Gastrocnemius medialis (tissue), 4 donors: ENCODE measurements around the gene NCOR2. TPM values are rescaled to one million over a fixed set of nuclear protein-coding genes. Genes with fewer than 3 reads are reported as not detected.

Experiments
- ATAC-seq, 2 donors: fragments of 150-250 bp; one replicate each; pipeline ENCODE4 v1.9.1; 2016
- DNase-seq, 2 donors: peaks; one replicate each; pipeline ENCODE4 v3.0.0-alpha.2; 2019
- H3K27ac ChIP-seq, 4 donors: fragments of 200-600 bp; sonication (generic); 1 replicate in 1 of 4; 2 replicates in 3 of 4; pipeline ENCODE4 v1.5.1; 2016 to 2018; ENCODE audit warnings: mild to moderate bottlenecking in 2 of 4, moderate library complexity in 1 of 4
- H3K27me3 ChIP-seq, 3 donors: fragments of 200-600 bp; sonication (generic) in 2 of 3; 1 replicate in 1 of 3; 2 replicates in 2 of 3; pipeline versions ENCODE4 v1.5.1 to v1.6.0; 2016 to 2019; ENCODE audit warnings: mild to moderate bottlenecking in 1 of 3, moderate library complexity in 1 of 3
- H3K36me3 ChIP-seq, 2 donors: fragments of 200-600 bp; sonication (generic) in 1 of 2; one replicate each; pipeline ENCODE4 v1.5.1; 2017 to 2018
- H3K4me1 ChIP-seq, 2 donors: fragments of 200-600 bp; sonication (generic) in 1 of 2; one replicate each; pipeline ENCODE4 v1.5.1; 2016 to 2017; ENCODE audit warnings: mild to moderate bottlenecking in 2 of 2
- H3K4me3 ChIP-seq, 4 donors: fragments of 200-600 bp; sonication (generic) in 3 of 4; 1 replicate in 1 of 4; 2 replicates in 3 of 4; pipeline ENCODE4 v1.5.1; 2016 to 2019; ENCODE audit warnings: mild to moderate bottlenecking in 2 of 4
- H3K9me3 ChIP-seq, 3 donors: fragments of 200-600 bp; sonication (generic) in 2 of 3; 1 replicate in 1 of 3; 2 replicates in 2 of 3; pipeline ENCODE4 v1.5.1; 2016 to 2019
- POLR2A ChIP-seq, 2 donors: fragments of 450-650 bp; IDR thresholded peaks; one replicate each; pipeline ENCODE4 v1.6.1; 2017; ENCODE audit warnings: antibody characterized with exemption in 2 of 2, mild to moderate bottlenecking in 2 of 2, moderate library complexity in 2 of 2
- in situ Hi-C, 4 donors: fragments of 200-750 bp; cut with MboI; loops; one replicate each; pipeline versions ENCODE4 v1.15.0 to v1.8.0; 2017; ENCODE audit warnings: low sequenced_read_pairs in 4 of 4
- intact Hi-C: fragments of 100-400 bp; cut with DNase I; formaldehyde crosslinking; loops from one replicate; pipeline ENCODE4 v1.15.1; 2023; ENCODE audit warnings: low total_unique reads
- total RNA-seq, 4 donors: library from RNA; depleted of rRNA; stranded (reverse); fragments of >200 nt; gene quantifications; one replicate each; pipeline versions ENCODE4 v1.1.0 to v1.2.3, GENCODE V29; 2016
- TF ChIP-seq, protein P1 (sequence below), 5 experiments: fragments of 450-650 bp in 3 of 5; fragments of 200-600 bp in 2 of 5; sonication (generic) in 2 of 5; IDR thresholded peaks in 4 of 5; conservative IDR thresholded peaks in 1 of 5; 1 replicate in 4 of 5; 2 replicates in 1 of 5; pipeline ENCODE4 v1.5.1; 2016 to 2019; ENCODE audit warnings: antibody characterized with exemption in 5 of 5, mild to moderate bottlenecking in 3 of 5, moderate library complexity in 3 of 5

The NCOR2 gene
- total RNA-seq, 4 donors from 2014 or later: 37.7 to 123 (median 105) TPM

DNA sequence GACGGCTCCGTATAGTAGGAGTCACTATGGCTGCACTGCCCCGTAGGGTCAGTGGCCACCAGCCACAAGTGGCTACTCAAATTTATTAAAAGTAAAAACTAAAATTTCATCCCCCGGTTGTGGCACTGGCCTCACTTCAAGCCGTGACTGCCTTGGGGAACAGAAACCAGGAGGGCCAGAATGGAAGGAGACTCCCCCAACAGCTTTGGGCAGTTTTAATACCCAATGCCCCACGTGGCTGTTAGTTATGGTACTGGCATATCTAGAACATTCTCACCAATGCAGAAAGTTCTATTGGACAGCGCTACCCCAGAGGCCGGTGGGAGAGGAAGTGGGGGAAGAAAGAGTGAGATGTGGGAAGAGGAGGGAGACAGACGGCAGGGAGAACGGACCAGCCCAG, 6.2 kb downstream of the NCOR2 start:
- Histone ChIP-seq H3K36me3 (no peaks in the 10 kb centered on the region), H3K4me3 (no peak overlapping the region), H3K27ac (no peak overlapping the region), H3K27me3 (no peaks in the 10 kb centered on the region), H3K4me1 (peaks cover 28 to 56% of the 10 kb centered on the region in 2 donors), H3K9me3 (no peaks in the 10 kb centered on the region)
- no peak for DNase-seq
- ATAC-seq: no peak
- intact Hi-C loops: no loop called here
- in situ Hi-C loops: no loop called here
- TF ChIP-seq POLR2A (IDR thresholded peaks at IDR 0.05): no peak
- TF ChIP-seq, protein P1, sequence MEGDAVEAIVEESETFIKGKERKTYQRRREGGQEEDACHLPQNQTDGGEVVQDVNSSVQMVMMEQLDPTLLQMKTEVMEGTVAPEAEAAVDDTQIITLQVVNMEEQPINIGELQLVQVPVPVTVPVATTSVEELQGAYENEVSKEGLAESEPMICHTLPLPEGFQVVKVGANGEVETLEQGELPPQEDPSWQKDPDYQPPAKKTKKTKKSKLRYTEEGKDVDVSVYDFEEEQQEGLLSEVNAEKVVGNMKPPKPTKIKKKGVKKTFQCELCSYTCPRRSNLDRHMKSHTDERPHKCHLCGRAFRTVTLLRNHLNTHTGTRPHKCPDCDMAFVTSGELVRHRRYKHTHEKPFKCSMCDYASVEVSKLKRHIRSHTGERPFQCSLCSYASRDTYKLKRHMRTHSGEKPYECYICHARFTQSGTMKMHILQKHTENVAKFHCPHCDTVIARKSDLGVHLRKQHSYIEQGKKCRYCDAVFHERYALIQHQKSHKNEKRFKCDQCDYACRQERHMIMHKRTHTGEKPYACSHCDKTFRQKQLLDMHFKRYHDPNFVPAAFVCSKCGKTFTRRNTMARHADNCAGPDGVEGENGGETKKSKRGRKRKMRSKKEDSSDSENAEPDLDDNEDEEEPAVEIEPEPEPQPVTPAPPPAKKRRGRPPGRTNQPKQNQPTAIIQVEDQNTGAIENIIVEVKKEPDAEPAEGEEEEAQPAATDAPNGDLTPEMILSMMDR (IDR thresholded peaks at IDR 0.05 in 4 of 5, conservative IDR thresholded peaks at IDR 0.05 in 1 of 5): no peak

DNA sequence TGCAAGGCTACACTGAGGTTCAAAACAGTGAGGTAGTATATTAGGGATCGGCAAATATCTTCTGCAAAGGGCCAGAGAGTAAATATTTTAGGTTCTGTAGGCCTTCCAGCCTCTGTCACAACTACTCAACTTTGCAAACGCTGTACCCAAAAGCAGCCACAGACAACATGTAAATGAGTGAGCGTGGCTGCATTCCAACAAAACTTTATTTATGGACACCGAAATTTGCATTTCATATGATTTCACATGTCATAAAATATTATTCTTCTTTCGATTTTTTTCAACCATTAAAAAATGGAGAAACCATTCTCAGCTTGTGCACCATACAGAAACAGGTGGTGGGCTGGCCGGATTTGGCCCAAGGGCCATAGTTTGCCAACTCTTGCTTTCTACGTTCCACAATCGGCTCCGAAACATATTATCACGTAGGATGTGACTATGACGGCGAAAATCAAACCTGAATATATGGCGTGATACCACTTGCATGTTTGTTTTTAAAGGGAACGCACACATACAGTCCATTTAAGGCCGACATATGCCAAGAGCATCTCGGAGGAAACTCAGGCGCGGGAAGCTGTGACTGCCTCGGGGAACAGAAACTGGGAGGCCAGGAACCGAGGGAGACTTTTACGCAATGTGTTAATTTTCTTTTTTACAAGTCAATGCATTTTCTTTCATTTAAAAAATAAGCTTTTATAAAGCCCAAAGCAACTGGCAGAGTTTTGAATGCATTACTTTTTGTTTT, 7.1 kb downstream of the NCOR2 start:
- in situ Hi-C loops (no loop called here), intact Hi-C loops (no loop called here)
- DNase-seq (no peak), ATAC-seq (no peak)
- no peak overlapping the region for H3K4me3 ChIP-seq
- H3K36me3 ChIP-seq: no peaks in the 10 kb centered on the region
- H3K4me1 ChIP-seq: peaks cover 28 to 56% of the 10 kb centered on the region in 2 donors
- TF ChIP-seq POLR2A (IDR thresholded peaks at IDR 0.05): no peak
- H3K27ac ChIP-seq: no peak overlapping the region
- H3K9me3 ChIP-seq: no peaks in the 10 kb centered on the region
- H3K27me3 ChIP-seq: no peaks in the 10 kb centered on the region

DNA sequence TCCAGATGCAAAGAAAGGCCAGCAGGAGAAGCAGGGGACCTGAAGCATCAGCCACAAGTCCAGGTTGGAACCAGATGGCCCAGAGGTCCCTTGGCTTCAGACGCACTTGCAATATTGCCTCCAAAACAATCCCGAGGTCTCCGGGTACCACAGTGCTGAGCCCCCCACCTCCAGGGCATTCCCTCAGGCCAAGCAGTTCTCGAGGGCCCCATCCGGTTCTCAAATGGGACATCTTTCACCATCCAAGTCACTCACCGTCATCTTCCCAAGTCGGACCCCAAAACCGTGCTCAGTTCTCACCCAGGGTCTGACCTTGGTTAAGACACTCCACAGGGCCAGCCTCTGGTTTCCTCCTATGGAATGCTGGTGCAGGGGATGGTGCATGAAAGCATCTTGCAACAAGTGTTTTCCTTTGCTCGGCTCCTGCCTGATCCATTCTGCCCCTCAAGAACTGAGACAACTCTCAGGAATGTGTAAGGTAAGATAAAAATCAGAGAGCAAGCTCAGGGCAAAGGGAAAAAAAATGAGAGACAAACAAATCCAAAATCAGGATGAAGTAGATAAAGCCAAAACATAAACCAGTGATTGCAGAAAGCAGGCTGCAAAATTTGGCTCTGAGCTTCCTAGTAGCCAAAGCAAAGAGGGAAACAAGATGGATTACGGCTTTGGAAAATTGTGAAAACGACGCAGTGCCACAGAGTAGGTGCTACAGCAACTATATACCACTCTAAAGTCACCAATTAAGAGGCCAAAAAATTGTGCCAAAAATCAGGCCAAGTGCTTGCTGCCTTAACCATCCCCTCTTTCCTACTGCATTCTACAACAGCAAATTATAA, 8.0 kb downstream of the NCOR2 start:
- H3K36me3 ChIP-seq: no peaks in the 10 kb centered on the region
- no peak overlapping the region for H3K27ac ChIP-seq
- no peak overlapping the region for H3K4me3 ChIP-seq
- DNase-seq (no peak), ATAC-seq (no peak)
- in situ Hi-C loops (no loop called here), intact Hi-C loops (no loop called here)
- peaks cover 38 to 56% of the 10 kb centered on the region in 2 donors for H3K4me1 ChIP-seq
- no peaks in the 10 kb centered on the region for H3K27me3 ChIP-seq
- H3K9me3 ChIP-seq: no peaks in the 10 kb centered on the region
- TF ChIP-seq, protein P1 (IDR thresholded peaks at IDR 0.05 in 4 of 5, conservative IDR thresholded peaks at IDR 0.05 in 1 of 5): no peak
- no peak for TF ChIP-seq POLR2A (IDR thresholded peaks at IDR 0.05)

DNA sequence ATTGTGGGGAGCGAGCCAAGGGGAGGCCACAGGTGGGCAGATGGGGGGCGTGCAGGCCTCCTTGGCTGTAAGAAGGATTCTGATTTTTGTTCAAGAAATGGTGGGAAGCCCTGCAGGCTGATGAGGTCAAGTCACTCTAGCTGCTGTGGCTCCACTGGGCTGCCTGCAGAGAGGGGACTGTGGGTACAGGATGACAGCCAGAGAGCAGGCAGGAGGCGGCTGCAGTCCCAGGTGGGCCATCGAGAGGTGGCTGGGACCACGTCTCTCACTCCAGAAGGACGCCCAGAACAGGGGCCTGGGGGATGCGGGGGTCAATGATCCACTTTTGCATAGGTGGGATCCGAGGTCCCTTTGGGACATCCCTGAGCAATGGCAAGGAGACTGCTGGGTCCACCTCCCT, 9.1 kb downstream of the NCOR2 start:
- Histone ChIP-seq H3K27ac (no peak overlapping the region), H3K27me3 (no peaks in the 10 kb centered on the region), H3K36me3 (no peaks in the 10 kb centered on the region), H3K4me3 (no peak overlapping the region), H3K4me1 (peaks cover 42 to 58% of the 10 kb centered on the region in 2 donors), H3K9me3 (no peaks in the 10 kb centered on the region)
- in situ Hi-C loops (no loop called here), intact Hi-C loops (no loop called here)
- DNase-seq (no peak), ATAC-seq (no peak)
- TF ChIP-seq POLR2A (IDR thresholded peaks at IDR 0.05): no peak
- TF ChIP-seq, protein P1 (IDR thresholded peaks at IDR 0.05 in 4 of 5, conservative IDR thresholded peaks at IDR 0.05 in 1 of 5): no peak

DNA sequence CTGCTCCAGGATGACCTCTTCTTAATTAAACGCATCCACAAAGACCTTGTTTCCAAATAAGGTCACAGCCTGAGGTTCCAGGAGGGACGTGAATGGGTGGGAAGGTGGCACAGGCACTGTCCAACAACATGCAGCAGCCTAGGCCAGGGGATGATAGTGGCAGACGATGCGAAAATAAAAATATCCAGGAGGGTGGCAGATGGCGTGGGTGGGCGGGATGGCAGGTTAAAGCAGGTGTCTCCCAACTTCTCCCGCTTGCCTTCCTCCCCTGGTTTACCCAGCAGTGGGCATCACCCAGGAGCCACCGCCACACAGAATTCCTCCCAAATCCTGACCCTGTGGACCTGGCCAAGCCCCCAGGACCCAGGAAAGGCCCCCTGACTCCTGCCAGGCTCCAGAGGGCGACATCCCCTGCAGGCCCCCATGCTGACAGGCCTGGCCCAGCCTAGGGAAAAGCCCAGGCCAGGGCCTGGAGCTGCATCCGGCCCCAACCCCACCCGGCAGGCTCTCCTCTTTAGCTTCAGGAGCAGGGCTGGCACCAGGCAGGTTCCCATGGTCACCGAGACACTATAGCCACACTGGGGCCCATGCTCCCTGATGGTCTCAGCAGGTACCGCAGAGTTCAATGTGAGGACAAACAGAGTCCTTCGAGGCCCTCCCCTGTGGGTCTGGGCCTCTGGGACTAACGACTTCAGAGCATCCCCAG, 9.7 kb downstream of the NCOR2 start:
- no peak for ATAC-seq
- TF ChIP-seq POLR2A (IDR thresholded peaks at IDR 0.05): no peak
- TF ChIP-seq, protein P1 (IDR thresholded peaks at IDR 0.05 in 4 of 5, conservative IDR thresholded peaks at IDR 0.05 in 1 of 5): no peak
- H3K4me1 ChIP-seq: peaks cover 42 to 58% of the 10 kb centered on the region in 2 donors
- no peaks in the 10 kb centered on the region for H3K27me3 ChIP-seq
- DNase-seq: no peak
- H3K4me3 ChIP-seq: no peak overlapping the region
- in situ Hi-C loops (no loop called here), intact Hi-C loops (no loop called here)
- H3K27ac ChIP-seq: no peak overlapping the region
- H3K36me3 ChIP-seq: no peaks in the 10 kb centered on the region
- H3K9me3 ChIP-seq: no peaks in the 10 kb centered on the region
